Right renal pelvis (tissue), 4 donors: Measurements from ENCODE around the gene CHIC1. TPM values are rescaled to one million over a fixed set of nuclear protein-coding genes. Genes with fewer than 3 reads are reported as not detected.
"Not testable (repeated sequence)": the region's sequence is repeated elsewhere in the genome, so short reads cannot be mapped to it uniquely, and the experiment has no call there.

ENCODE experiments used
- DNase-seq, 4 donors: peaks; one replicate each; pipeline ENCODE4 v3.0.0-alpha.2; 2013; ENCODE audit warnings: low read depth in 4 of 4, low spot score in 3 of 4, missing footprints in 1 of 4
- polyA plus RNA-seq, 4 donors: library from polyadenylated mRNA; unstranded; fragments of 120-200 nt; gene quantifications; one replicate each; pipeline ENCODE4 v1.2.1, GENCODE V29; 2013; ENCODE audit not compliant: insufficient read length in 4 of 4

Gene CHIC1
- 10 to 100 TPM in 3 of 4 donors, 1 to 10 TPM in 1; 9.4 to 12.9 (median 12.1) TPM for polyA plus RNA-seq

DNA sequence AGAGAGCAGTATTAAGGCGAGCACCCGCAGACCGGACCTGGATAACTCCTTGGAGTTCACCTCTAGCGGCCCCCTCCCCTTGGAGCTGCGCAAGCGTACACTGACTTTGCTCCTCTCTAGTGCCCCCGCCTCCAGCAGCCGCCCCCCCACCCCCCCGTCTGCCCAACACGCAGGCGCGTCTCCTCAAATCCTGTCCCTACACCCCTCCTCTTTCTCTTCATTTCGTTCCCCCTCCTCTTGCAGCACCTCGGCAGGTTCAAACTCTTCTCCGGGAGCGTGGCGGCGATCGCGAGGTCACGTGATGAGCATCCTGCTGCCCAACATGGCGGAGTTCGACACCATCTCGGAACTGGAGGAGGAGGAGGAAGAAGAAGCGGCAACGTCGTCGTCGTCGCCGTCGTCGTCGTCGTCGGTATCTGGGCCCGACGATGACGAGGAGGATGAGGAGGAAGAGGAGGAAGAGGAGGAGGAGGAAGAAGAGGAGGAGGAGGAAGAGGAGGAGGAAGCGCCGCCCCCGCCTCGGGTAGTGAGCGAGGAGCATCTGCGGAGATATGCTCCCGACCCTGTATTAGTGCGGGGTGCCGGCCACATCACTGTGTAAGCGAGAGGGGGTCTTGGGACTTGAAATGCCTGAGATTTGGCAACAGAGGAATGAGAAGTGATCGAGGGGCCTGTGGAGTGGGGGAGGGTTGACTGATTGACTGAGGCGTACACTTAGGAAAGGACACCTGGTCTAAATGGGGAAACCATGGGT lies at the start of gene CHIC1:
TSS of gene CHIC1 (plus strand) at position 214 of the 754 bp plus-strand sequence. CDS start at position 302, 88 bp downstream.
- peak in 3 of 4 donors; percentile 44 to 52 (median 47) for DNase-seq

DNA sequence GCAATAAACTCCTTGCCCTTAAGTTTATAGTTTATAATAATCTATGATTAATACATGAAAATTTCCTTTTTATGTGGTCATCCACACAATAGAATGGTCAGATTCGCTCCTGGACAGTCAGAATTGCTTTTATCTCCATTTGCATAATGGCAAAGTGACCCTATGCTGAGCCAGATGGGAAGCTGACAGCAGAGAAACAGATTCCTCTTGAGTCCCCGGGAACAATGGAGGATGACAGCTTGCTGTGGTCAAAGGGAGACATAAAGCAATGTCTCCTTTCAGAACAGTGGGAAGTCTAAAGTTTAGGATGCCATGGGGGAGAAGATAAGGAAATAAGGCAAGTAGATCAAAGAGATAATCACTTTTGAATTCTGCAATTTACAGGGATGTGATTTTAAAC lies 40.2 kb upstream of the CHIC1 start:
- not testable (repeated sequence) for DNase-seq

DNA sequence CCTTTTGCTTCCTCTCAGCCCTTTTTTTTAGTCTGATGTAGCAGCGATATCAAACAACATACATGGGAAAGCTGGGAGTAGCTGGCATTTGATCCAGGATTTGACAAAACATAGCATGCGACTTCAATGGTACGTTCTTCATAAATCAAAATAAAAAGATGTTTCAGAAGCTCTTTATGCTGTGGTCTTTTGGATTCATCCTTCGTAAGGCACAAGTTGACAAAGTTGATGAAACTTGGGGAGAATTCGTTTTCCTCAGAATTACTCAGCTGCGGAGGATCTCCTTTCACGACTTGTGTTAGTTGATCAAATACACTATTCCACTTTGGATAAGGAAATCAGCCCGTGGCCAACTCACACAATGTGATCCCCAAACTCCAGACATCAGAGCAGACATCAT lies 38.1 kb upstream of the CHIC1 start:
- no peak for DNase-seq

DNA sequence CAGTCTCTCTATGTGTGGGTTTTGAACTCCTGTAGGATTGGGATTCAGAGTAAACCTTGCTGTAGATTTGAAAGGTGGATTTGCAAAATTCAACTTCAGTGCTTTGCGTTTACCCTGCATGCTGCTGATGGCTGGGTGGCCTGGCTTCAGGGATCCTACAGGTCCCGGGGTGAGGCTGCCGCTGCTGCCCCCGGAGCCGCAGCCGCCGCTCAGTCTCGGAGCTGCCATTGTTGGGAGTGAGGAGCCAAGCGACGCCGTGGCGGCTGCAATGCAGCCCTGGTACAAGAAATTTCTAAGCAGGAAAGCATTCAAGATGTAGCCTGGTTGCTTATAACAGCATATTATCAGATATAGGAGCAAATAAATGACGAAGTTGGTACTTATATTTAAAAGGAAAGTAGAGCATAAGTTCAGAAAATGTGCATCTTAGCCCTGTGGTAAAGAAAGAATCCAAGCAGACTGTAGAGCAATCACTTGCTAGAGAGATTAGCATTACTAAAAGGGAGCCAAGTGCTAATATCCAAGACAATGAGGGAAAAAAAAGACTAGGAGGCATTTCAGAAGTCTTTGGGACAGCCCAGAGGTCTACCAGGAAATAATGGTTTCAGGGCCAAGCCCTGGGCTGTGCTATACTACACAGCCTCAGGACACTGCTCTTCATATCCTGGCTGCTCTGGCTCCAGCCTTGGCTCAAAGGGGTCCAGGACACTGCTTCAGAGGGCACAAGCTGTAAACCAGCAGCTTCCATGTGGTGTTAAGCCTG lies 36.9 kb upstream of the CHIC1 start:
- DNase-seq, result no peak

DNA sequence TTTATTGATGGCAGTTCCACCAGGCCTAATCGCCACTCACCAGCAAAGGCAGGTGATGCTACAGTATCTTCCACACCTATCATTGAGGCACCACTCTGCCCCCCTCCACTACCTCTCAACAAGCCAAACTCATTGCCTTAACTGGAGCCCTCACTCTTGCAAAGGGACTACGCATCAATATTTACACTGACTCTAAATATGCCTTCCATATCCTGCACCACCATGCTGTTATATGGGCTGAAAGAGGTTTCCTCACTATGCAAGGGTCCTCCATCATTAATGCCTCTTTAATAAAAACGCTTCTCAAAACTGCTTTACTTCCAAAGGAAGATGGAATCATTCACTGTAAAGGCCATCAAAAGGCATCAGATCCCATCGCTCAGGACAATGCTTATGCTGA lies 31.3 kb upstream of the CHIC1 start:
- not testable (repeated sequence) for DNase-seq

DNA sequence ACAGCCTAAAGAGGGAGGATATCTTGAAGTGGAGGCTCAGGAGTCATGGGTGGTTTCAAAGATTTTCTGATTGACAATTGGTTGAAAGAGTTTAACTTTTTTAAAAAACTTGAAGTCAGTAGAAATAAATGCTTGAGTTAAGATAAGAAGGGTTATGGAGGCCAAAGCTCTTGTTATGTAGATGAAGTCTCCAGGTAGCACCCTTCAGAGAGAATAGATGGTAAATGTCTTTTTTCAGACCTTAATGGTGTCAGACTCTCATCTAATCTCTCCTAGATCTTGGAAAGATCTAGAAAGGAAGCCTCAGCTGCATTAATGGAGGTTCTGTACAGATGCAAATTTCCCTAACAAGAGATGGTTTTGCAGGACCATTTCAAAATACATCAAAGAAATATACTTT lies 6.8 kb upstream of the CHIC1 start:
- no peak for DNase-seq

DNA sequence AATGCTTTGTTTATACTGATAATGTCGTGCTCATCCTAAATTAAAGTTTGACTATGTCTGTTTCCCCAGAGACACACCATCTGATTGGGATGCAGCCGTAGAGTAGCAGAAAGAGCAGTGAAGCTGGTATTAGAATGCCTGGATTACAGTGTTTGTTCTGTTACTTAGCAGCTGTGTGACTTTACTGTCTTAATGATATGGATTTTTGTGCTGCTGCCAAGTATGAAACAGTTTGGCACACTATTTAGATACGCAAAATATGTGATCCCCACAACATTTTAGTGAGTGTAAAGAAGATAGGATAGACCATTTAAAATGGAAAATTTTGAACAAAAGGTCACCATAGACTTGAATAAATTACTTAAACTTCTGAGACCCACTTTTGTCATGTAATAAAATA lies 1.2 kb upstream of the CHIC1 start:
- DNase-seq, result peak in 1 of 4 donors; percentile 3

DNA sequence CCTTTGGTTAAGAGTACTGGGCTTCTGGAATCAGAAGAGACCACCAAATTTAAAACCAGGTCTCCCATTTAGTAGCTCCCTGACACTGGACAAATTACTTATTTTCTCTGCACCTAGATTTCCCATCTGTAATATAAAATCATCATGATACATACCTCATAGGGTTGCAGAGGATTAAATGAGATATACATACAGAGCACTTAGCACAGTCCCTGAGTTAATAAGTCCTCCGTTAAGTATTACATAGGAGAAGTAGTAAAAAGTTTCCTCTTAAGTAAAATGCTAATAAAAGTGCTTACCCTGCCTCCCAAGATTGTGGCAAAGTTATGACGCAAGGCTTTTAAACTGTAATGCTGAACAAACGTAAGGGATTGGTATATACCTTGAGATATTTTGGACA lies 539 bp upstream of the CHIC1 start:
- DNase-seq, result peak in 1 of 4 donors; percentile 4

DNA sequence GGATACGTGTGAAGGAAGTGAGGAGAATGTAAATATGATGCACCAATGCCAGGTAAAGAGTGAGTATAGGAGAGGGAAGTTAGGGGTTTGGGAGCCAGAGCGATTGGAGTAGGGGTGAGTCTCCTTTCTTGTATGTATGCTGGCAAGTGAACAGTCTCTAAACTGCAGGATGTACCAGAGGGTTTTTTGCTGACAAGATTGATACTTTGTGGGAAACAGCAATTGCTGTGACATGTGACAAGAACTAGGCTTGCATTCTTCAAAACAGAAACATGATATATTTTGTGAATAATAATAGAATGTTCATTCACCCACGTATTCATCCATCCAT lies 706 bp downstream of the CHIC1 start:
- no peak for DNase-seq

DNA sequence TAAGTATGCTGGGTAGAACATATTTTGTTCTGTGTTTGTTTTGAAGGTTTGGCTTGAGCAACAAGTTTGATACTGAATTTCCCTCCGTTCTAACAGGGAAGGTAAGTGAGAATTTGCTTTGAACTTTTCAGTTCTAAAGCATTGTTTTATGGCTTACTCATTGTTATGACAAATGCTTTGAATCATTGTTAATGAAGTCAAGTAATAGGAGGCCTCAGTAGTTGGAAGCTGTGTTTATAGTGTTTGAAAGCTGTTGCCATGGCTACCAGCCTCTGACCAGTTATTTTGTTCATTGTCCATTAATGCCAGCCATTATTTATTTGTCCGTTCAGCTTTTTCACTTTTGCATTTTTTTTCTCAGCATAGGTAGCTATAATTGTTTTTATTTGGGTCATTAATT lies 14.4 kb downstream of the CHIC1 start:
- peak in 1 of 4 donors; percentile 0 for DNase-seq

DNA sequence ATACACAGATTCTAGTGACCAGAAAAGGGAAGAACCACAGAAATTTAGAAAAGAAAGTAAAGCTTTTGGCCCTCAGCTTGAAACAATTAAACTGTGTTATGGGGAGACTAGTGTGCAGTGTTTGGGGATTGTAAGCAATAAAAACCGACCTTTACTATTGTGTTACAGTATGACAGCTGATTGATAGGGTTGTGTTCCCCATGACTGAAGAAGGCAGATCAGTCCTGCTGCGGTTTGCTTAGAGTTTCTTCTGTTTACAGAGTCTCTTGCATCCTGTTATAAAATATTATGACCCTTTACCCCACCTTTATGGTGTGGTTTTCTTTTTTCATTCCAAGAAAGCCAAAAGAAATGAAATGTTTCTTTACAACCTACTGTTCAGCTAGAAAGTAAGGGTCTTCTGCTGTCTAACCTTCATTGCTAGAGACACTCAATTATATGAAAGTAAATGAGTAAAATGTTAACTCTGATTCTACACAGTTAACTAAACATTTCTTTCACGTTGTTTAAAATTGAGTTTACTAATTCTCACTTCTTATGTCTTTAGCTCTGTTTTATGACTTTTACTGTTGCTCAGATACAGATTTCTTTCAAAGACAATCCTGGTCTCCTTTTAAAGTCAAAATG lies 18.1 kb downstream of the CHIC1 start:
- DNase-seq, result no peak

DNA sequence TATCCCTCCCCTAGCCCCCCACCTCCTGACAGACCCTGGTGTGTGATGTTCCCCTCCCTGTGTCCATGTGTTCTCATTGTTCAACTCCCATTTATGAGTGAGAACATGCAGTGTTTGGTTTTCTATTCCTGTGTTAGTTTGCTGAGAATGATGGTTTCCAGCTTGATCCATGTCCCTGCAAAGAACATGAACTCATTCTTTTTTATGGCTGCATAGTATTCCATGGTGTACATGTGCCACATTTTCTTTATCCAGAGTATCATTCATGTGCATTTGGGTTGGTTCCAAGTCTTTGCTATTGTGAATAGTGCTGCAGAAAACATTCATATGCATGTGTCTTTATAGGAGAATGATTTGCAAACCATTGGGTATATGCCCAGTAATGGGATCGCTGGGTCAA lies 34.8 kb downstream of the CHIC1 start:
- not testable (repeated sequence) for DNase-seq

DNA sequence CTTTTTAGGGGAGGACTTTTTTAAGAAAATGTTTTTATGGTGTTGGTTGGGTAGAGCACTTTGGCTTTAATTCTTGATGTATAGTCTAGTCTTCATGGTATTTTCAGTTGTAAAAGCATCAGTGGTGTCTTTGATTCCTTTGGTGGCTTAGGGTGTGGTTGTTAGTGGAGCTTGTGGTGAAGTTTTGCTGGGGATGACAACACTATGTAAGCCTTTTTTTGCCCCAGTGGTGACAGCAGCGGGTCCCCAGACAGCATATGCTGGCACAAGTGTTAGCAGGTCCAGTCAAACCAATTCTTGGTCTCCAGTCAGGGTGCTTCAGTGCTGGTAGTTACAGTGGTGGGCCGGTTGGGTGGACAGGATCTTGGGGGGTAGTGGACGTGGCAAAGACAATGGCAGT lies 52.0 kb downstream of the CHIC1 start:
- DNase-seq, result no peak

DNA sequence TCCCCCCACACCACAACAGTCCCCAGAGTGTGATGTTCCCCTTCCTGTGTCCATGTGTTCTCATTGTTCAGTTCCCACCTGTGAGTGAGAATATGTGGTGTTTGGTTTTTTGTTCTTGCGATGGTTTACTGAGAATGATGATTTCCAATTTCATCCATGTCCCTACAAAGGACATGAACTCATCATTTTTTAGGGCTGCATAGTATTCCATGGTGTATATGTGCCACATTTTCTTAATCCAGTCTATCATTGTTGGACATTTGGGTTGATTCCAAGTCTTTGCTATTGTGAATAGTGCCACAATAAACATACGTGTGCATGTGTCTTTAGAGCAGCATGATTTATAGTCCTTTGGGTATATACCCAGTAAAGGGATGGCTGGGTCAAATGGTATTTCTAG lies 78.7 kb downstream of the CHIC1 start:
- DNase-seq, result not testable (repeated sequence)

DNA sequence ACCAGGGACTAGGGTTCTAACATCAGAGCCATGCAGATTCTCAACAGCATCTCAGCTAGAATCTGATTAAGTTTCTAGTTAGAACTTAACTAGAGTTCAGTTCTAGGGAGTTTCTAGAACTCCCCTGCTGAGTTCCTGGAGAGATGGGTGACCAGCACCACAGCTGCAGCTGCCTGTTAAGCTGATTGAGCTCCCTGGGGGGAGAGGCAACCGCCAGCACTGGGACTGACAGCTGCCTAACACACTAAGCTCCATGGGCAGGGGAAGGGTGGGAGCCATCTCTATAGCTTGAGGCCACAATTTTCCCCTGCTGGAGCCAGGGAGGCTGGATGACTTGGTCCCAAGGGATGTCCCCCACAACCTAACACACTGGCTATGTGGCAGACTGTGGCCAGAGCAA lies 84.2 kb downstream of the CHIC1 start:
- DNase-seq, result no peak

DNA sequence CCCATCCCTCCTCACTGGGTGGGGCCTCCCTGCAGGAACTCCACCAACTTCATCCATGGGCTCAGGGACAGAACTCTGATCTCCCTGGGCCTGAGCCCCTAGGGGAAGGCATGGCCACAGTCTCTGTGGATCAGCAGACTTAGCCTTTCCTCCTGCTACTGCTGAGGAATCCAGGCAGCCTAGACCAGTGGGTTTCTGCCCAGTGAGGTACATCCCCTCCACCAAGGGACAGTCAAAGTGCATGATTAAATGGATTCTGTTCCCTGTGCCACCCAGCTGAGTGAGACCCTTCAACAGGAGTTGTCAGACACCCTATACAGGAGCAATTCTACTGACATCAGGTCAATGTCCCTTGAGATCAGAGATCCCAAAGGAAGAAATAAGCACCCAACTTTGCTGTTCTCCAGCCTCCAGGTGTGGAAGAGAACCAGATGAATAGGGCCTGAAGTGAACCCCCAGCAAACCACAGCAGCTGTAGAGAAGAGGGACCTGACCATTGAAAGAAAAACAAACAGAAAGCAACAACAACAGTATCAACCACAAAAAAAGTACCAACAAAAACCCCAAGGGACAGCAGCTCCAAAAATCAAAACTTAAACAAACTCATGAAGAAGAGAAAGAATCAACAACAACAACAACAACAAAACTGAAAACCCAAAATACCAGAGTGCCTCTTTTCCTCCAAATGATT lies 84.8 kb downstream of the CHIC1 start:
- DNase-seq, result no peak

DNA sequence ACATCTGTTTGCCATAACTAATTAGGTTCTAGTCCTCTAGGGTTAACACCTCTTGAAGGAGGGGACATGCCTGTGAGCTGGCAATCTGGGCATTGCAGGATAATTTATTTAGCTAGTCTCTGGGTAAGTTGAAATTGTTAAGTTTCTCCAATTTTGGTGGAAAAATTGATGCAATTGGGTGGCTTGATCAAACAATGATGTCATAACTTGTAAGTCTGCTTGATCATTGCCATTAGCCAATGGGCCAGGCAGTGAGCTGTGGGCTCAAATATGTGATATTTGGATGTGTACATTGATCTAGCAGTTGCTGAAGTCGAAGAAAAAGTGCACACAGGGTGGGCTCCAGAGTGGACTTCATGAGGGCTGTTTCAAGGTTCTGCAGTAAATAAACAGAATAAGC lies 98.3 kb downstream of the CHIC1 start:
- DNase-seq, result not testable (repeated sequence)

DNA sequence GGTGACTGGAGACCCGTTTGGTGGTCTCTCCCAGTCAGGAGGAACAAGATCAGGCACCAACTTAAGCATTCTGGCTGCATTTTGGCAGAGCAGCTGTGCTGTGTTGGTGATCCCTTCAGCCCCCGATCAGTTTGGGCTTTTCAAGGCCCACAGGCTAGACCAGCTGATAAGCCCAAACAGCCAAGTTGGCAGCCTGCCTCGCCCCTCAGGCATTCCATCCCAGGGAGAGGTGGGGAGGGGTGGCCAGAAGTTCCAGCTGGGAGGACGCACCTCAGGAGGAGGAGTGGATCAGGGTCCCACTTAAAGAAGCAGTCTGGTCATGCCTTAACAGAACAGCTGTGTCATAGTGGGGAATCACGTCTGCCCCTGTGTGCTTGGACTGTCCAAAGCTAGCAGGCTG lies 105.8 kb downstream of the CHIC1 start:
- DNase-seq, result no peak

DNA sequence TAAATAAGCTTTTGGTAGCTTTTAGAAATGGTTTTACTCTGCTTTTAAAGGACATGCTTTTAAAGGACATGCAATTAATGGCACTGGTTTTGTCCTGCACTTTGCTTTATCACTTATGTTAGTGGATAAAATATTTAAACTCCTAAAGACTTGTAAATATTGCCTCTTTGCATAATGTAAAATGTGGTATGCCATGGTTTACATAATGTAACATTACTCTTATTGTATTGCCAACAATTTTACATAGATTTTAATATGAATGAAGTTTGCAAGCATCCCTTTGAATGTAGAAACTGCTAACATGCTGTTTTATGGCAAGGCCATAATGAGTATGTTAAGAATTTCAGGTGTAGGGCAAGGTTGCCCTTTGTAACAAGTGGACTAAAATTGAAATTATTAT lies 118.4 kb downstream of the CHIC1 start:
- DNase-seq, result no peak

DNA sequence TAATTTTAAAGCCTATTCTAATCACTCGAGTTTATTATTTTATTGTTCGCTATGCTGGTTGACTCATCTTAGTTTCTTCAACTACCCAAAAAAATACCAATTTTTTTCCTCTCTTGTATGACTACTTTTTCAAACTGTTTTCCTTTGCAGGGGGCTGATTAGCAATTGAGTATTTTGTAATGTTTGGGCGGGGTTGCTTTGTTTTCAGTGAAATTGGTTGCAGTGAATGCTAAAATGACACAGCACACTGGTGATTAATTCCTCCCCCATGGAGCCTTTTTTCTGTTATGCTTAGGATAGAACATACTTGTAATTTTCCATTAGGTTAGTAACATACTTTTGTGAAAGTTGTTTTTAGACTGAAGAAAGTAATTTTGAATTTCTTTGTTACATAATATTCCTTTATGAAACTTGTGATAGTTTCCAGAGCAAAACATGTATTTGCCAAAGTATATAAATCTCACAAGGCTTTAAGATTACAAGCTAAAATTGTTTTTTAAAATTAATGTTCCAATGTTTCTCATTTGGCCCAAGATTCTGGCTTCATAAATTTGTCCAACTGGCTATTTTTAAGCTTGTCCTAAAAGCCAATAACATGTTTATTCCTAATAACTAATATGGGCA lies 120.4 kb downstream of the CHIC1 start:
- DNase-seq, result no peak

DNA sequence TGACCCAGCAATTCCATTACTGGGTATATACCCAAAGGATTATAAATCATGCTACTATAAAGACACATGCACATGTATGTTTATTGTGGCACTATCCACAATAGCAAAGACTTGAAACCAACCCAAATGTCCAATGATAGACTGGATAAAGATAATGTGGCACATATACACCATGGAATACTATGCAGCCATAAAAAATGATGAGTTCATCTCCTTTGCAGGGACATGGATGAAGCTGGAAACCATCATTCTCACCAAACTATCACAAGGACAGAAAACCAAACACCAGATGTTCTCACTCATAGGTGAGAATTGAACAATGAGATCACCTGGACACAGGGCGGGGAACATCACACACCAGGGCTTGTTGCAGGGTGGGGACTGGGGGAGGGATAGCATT lies 144.0 kb downstream of the CHIC1 start:
- DNase-seq, result not testable (repeated sequence)
